K562 (cell line): ENCODE results near the gene PUS10. TPM values are rescaled to one million over a fixed set of nuclear protein-coding genes. Genes with fewer than 3 reads are reported as not detected.

Source experiments
- ATAC-seq: fragments of 200-7000 bp; cut with Tn5 transposase; 3 replicates; pipeline ENCODE4 v1.9.1; 2020; ENCODE audit warnings: moderate library complexity
- BruUV-seq: library from RNA; stranded (reverse); fragments of 400-500 nt; replicated peaks from 2 replicates; lab custom pipeline; 2021; lab: Mats Ljungman, UMichigan
- CTCF ChIA-PET: fragments of 300-600 bp; formaldehyde crosslinking; extraction: SDS; loops from one replicate; lab custom pipeline; 2021; ENCODE audit warnings: low intra/inter-chr PET ratio; lab: Yijun Ruan, JAX
- POLR2A ChIA-PET: fragments of 300-600, 350-650 bp; sonication (Branson Sonifier 250); formaldehyde crosslinking; extraction: SDS; loops from one replicate; lab custom pipeline; 2021; ENCODE audit warnings: antibody characterized with exemption, inconsistent platforms; lab: Yijun Ruan, JAX
- DNase-seq, 4 experiments: peaks; one replicate each; pipeline versions ENCODE4 v3.0.0 to v3.0.0-alpha.2; 2011 to 2018; ENCODE audit warnings: low spot score in 3 of 4, mixed read lengths in 3 of 4; ENCODE audit errors: extremely low read depth in 1 of 4
- FAIRE-seq: peaks from 2 replicates; lab custom pipeline; 2011; peaks lifted over from hg19 to GRCh38; lab: Jason Lieb, UNC
- H2AFZ ChIP-seq: 2 replicates; pipeline ENCODE4 v1.6.0; 2011; ENCODE audit warnings: low read depth, low read length, control low read depth, inconsistent platforms
- H3K27ac ChIP-seq: fragments of 200-600 bp; 3 replicates; pipeline ENCODE4 v1.8.0; 2011; ENCODE audit warnings: low read depth, mild to moderate bottlenecking, control low read depth, inconsistent platforms, low read length, moderate library complexity, mixed read lengths; ENCODE audit errors: extremely low read depth
- H3K27me3 ChIP-seq, 2 experiments: fragments of 300-600 bp in 1 of 2; 2 replicates in 1 of 2; 3 replicates in 1 of 2; pipeline versions ENCODE4 v1.6.0 to v1.8.0; 2011; ENCODE audit warnings: inconsistent platforms in 2 of 2, low read length in 2 of 2, mild to moderate bottlenecking in 1 of 2, mixed read lengths in 1 of 2, moderate library complexity in 1 of 2; ENCODE audit not compliant: control insufficient read depth in 2 of 2, insufficient read depth in 2 of 2
- H3K36me3 ChIP-seq: fragments of 300-600 bp; 3 replicates; pipeline ENCODE4 v1.8.0; 2011; ENCODE audit warnings: mild to moderate bottlenecking, low read length, inconsistent platforms; ENCODE audit not compliant: control insufficient read depth, insufficient read depth
- H3K4me1 ChIP-seq, 2 experiments: fragments of 200-600 bp in 1 of 2; replicated peaks in 1 of 2; 2 replicates in 1 of 2; 3 replicates in 1 of 2; pipeline versions ENCODE4 v1.5.1 to v1.8.0; 2011; ENCODE audit warnings: inconsistent platforms in 2 of 2, low read length in 2 of 2, mild to moderate bottlenecking in 1 of 2, mixed read lengths in 1 of 2, moderate library complexity in 1 of 2; ENCODE audit not compliant: control insufficient read depth in 2 of 2, insufficient read depth in 2 of 2
- H3K4me2 ChIP-seq: 2 replicates; pipeline ENCODE4 v1.6.1; 2011; ENCODE audit warnings: low read length, control low read depth, inconsistent platforms, mixed read lengths; ENCODE audit not compliant: insufficient read depth
- H3K4me3 ChIP-seq: fragments of 200-600 bp; sonication (generic), shearing (Covaris generic); 2 replicates; pipeline ENCODE4 v1.5.1; 2016; ENCODE audit warnings: control low read depth, inconsistent platforms
- H3K79me2 ChIP-seq: fragments of 200-600 bp; 3 replicates; pipeline ENCODE4 v1.8.0; 2011; ENCODE audit warnings: low read length, inconsistent platforms; ENCODE audit not compliant: control insufficient read depth, insufficient read depth
- H3K9ac ChIP-seq, 2 experiments: 2 replicates each; pipeline versions ENCODE4 v1.6.0 to v1.6.1; 2011; ENCODE audit warnings: low read depth in 2 of 2, low read length in 2 of 2, control low read depth in 1 of 2, inconsistent platforms in 1 of 2, mild to moderate bottlenecking in 1 of 2, mixed read lengths in 1 of 2; ENCODE audit not compliant: insufficient read depth in 1 of 2
- H3K9me1 ChIP-seq: one replicate; pipeline ENCODE4 v1.6.0; 2011; ENCODE audit warnings: inconsistent platforms, mild to moderate bottlenecking, low read length, moderate library complexity; ENCODE audit not compliant: control insufficient read depth, insufficient read depth
- H3K9me3 ChIP-seq: replicated peaks from 2 replicates; pipeline ENCODE4 v1.5.1; 2011; ENCODE audit warnings: low read depth, low read length, inconsistent platforms; ENCODE audit not compliant: control insufficient read depth, insufficient read depth
- H4K20me1 ChIP-seq: replicated peaks from 2 replicates; pipeline ENCODE4 v1.6.1; 2011; ENCODE audit warnings: low read length, inconsistent platforms, mixed read lengths; ENCODE audit not compliant: control insufficient read depth, insufficient read depth
- ATF4 ChIP-seq: fragments of 450-650 bp; formaldehyde crosslinking; IDR thresholded peaks from 2 replicates; pipeline ENCODE4 v1.4.0; 2022; ENCODE audit warnings: mild to moderate bottlenecking, moderate library complexity
- NFRKB ChIP-seq: fragments of 450-650 bp; IDR thresholded peaks from 2 replicates; pipeline ENCODE4 v1.6.1; 2016; ENCODE audit warnings: low read depth
- NR4A1 ChIP-seq, 2 experiments: fragments of 250-450 bp in 1 of 2; fragments of 450-650 bp in 1 of 2; sonication (Bioruptor Pico) in 1 of 2; IDR thresholded peaks; 2 replicates each; pipeline versions ENCODE4 v1.4.0 to v1.6.1; 2016 to 2020; ENCODE audit warnings: mild to moderate bottlenecking in 2 of 2, missing compliant biosample characterization in 1 of 2, missing genetic modification characterization in 1 of 2, moderate library complexity in 1 of 2
- RFX1 ChIP-seq: fragments of 450-650 bp; IDR thresholded peaks from 2 replicates; pipeline ENCODE4 v1.6.1; 2016; ENCODE audit warnings: mild to moderate bottlenecking, moderate library complexity
- TCFL5 ChIP-seq: fragments of 250-450 bp; sonication (Bioruptor Pico); conservative IDR thresholded peaks from 2 replicates; pipeline ENCODE4 v1.6.1; 2021; ENCODE audit warnings: mild to moderate bottlenecking, moderate library complexity, matching md5 sums
- ZNF609 ChIP-seq: sonication (generic); formaldehyde crosslinking; IDR thresholded peaks from 2 replicates; pipeline ENCODE4 v1.8.1; 2023; ENCODE audit warnings: missing genetic modification reagents, mild to moderate bottlenecking, borderline replicate concordance
- WGBS: fragments of 100-300 bp; shearing (Covaris generic); methylation state at CpG from one replicate; pipeline ENCODE4 v1.1.6; 2016; ENCODE audit warnings: low coverage, mixed read lengths; ENCODE audit not compliant: insufficient coverage; ENCODE audit errors: missing lambda C conversion rate; 5-methylcytosine and 5-hydroxymethylcytosine counted together
- in situ Hi-C: fragments of 300-500 bp; cut with MboI; formaldehyde crosslinking; loops from 4 replicates; pipeline ENCODE4 v1.15.0; 2018; ENCODE audit warnings: inconsistent platforms, mixed read lengths
- intact Hi-C: fragments of 100-400 bp; cut with micrococcal nuclease; formaldehyde crosslinking; loops from 2 replicates; pipeline ENCODE4 v1.14.2; 2022
- polyA plus RNA-seq, 8 experiments: library from polyadenylated mRNA; depleted of rRNA in 4 of 8; stranded (reverse) in 5 of 8; unstranded in 3 of 8; fragments of >200 nt; fragmentation: Nextera tagmentation in 2 of 8; fragmentation: Illumina TruSeq in 1 of 8; extraction: Ambion mirVana in 2 of 8; extraction: Trizol in 1 of 8; gene quantifications; 2 replicates each; pipeline versions ENCODE4 v1.2.1 to v1.2.3, GENCODE V29; 2011 to 2014; ENCODE audit warnings: inconsistent platforms in 1 of 8, missing spikeins in 1 of 8
- total RNA-seq, 7 experiments: library from RNA; depleted of rRNA in 6 of 7; stranded (reverse); fragments of >200 nt in 6 of 7; fragmentation: Illumina TruSeq in 2 of 7; extraction: Trizol in 2 of 7; gene quantifications; 2 replicates each; pipeline versions ENCODE4 v1.2.1 to v1.2.3, GENCODE V29; 2011 to 2021; ENCODE audit warnings: low replicate concordance in 1 of 7
- TF ChIP-seq, protein P1 (sequence below): sonication (generic); formaldehyde crosslinking; IDR thresholded peaks from 2 replicates; pipeline ENCODE4 v1.8.1; 2023; ENCODE audit warnings: mild to moderate bottlenecking, missing genetic modification reagents

Gene PUS10
- total and polyA plus RNA-seq, 9 of the 15 experiments (the other 6 are each of a cell fraction or from before 2014, with no cell fraction given), result 5.0 to 10.7 (median 7.6) TPM

- H3K4me2 ChIP-seq, result no peak overlapping the region
- H3K9me1 ChIP-seq, result no peaks in the 10 kb centered on the region
- ChIA-PET POLR2A (interaction anchor here (0.6 kb wide), 1 partner anchor 173 kb away, joined by 3 read pairs; no protein-coding TSS in a partner anchor), CTCF (no interaction called here)
- no peaks in the 10 kb centered on the region for H3K36me3 ChIP-seq
- H3K9me3 ChIP-seq, result no peaks in the 10 kb centered on the region
- FAIRE-seq (no peak), ATAC-seq (no peak), DNase-seq (no peak)
- TF ChIP-seq RFX1 (no peak), ZNF609 (no peak), NR4A1 (CRISPR knock-in tag; IDR thresholded peaks at IDR 0.05) (no peak), NR4A1 (tag; IDR thresholded peaks at IDR 0.05) (no peak), NFRKB (no peak), ATF4 (CRISPR knock-in tag) (no peak), TCFL5 (CRISPR knock-in tag) (no peak)
- TF ChIP-seq, protein P1, sequence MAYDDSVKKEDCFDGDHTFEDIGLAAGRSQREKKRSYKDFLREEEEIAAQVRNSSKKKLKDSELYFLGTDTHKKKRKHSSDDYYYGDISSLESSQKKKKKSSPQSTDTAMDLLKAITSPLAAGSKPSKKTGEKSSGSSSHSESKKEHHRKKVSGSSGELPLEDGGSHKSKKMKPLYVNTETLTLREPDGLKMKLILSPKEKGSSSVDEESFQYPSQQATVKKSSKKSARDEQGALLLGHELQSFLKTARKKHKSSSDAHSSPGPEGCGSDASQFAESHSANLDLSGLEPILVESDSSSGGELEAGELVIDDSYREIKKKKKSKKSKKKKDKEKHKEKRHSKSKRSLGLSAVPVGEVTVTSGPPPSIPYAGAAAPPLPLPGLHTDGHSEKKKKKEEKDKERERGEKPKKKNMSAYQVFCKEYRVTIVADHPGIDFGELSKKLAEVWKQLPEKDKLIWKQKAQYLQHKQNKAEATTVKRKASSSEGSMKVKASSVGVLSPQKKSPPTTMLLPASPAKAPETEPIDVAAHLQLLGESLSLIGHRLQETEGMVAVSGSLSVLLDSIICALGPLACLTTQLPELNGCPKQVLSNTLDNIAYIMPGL (CRISPR knock-in tag), result no peak
- H3K79me2 ChIP-seq, result no peaks in the 10 kb centered on the region
- H3K27ac ChIP-seq, result no peak overlapping the region
- 39% methylated on average over 5 of the region's 5 CpGs for WGBS
- no TSS peak for BruUV-seq
- no peak overlapping the region for H3K9ac ChIP-seq
- peaks cover 0 to 9% of the 10 kb centered on the region in 2 experiments; a peak in 1 of 5 replicates for H3K4me1 ChIP-seq
- H3K4me3 ChIP-seq, result no peak overlapping the region
- H2AFZ ChIP-seq, result no peak overlapping the region
- in situ Hi-C loops, result no loop called here
- H4K20me1 ChIP-seq, result no peaks in the 10 kb centered on the region
- no peaks in the 10 kb centered on the region for H3K27me3 ChIP-seq
- intact Hi-C loops, result no loop called here
Measured at GRCh38 chr2:60976875-60977561, 41.0 kb downstream of the PUS10 start.
